Ishikawa (cell line): Measurements from ENCODE around the gene LMAN2.

Source experiments
- CEBPB ChIP-seq: IDR thresholded peaks from 2 replicates; pipeline ENCODE4 v1.6.1; 2012
- CREB1 ChIP-seq: IDR thresholded peaks from 2 replicates; pipeline ENCODE4 v1.6.1; 2012; ENCODE audit warnings: low read depth
- EGR1 ChIP-seq: IDR thresholded peaks from 2 replicates; pipeline ENCODE4 v1.6.1; 2012
- EP300 ChIP-seq: IDR thresholded peaks from 2 replicates; pipeline ENCODE4 v1.6.1; 2012; ENCODE audit warnings: borderline replicate concordance
- FOXM1 ChIP-seq: IDR thresholded peaks from 2 replicates; pipeline ENCODE4 v1.6.1; 2012; ENCODE audit warnings: low read depth, borderline replicate concordance
- MAX ChIP-seq: IDR thresholded peaks from 2 replicates; pipeline ENCODE4 v1.6.1; 2012
- NFIC ChIP-seq: IDR thresholded peaks from 2 replicates; pipeline ENCODE4 v1.6.1; 2012
- RAD21 ChIP-seq: IDR thresholded peaks from 2 replicates; pipeline ENCODE4 v1.6.1; 2012; ENCODE audit warnings: low read depth
- REST ChIP-seq: IDR thresholded peaks from 2 replicates; pipeline ENCODE4 v1.6.1; 2012; ENCODE audit warnings: low read depth, mild to moderate bottlenecking
- TAF1 ChIP-seq: IDR thresholded peaks from 2 replicates; pipeline ENCODE4 v1.6.1; 2012; ENCODE audit warnings: low read depth, mild to moderate bottlenecking
- TCF12 ChIP-seq: IDR thresholded peaks from 2 replicates; pipeline ENCODE4 v1.6.1; 2012; ENCODE audit warnings: low read depth
- TEAD4 ChIP-seq: IDR thresholded peaks from 2 replicates; pipeline ENCODE4 v1.6.1; 2012
- USF1 ChIP-seq: IDR thresholded peaks from 2 replicates; pipeline ENCODE4 v1.6.1; 2012
- YY1 ChIP-seq: IDR thresholded peaks from 2 replicates; pipeline ENCODE4 v1.6.1; 2012; ENCODE audit warnings: low read depth
- ZBTB7A ChIP-seq: IDR thresholded peaks from 2 replicates; pipeline ENCODE4 v1.6.1; 2012; ENCODE audit warnings: low read depth

Gene LMAN2

GRCh38 chr5:177378884-177379883 lies 27.7 kb upstream of the LMAN2 start:
- TF ChIP-seq NFIC (no peak), CEBPB (no peak), FOXM1 (no peak), TCF12 (no peak), REST (no peak), YY1 (no peak), ZBTB7A (no peak)

- TF ChIP-seq REST (no peak), CEBPB (no peak), TEAD4 (no peak), EGR1 (no peak), TAF1 (no peak), YY1 (no peak), USF1 (no peak)
These were observed 26.6 kb upstream of the LMAN2 start for GRCh38 chr5:177377851-177378776.

- TF ChIP-seq CREB1 = no peak
- TF ChIP-seq CEBPB = no peak
- no peak for TF ChIP-seq MAX
- no peak for TF ChIP-seq EGR1
- no peak for TF ChIP-seq NFIC
- no peak for TF ChIP-seq ZBTB7A
- no peak for TF ChIP-seq USF1
- TF ChIP-seq TAF1 = no peak
These were observed 24.6 kb upstream of the LMAN2 start for GRCh38 chr5:177376107-177376506.

GRCh38 chr5:177374211-177374610 lies 22.7 kb upstream of the LMAN2 start:
- TF ChIP-seq EGR1 (no peak), CEBPB (no peak), USF1 (no peak)

GRCh38 chr5:177373806-177374205 lies 22.3 kb upstream of the LMAN2 start:
- TF ChIP-seq MAX (peak; percentile 94), USF1 (no peak)

- TF ChIP-seq TCF12 = no peak
- no peak for TF ChIP-seq CREB1
- no peak for TF ChIP-seq EGR1
- TF ChIP-seq NFIC = no peak
- no peak for TF ChIP-seq TAF1
- TF ChIP-seq YY1 = no peak
- TF ChIP-seq USF1 = no peak
- TF ChIP-seq MAX = no peak
- TF ChIP-seq REST = no peak
- TF ChIP-seq TEAD4 = no peak
- no peak for TF ChIP-seq FOXM1
- TF ChIP-seq CEBPB = no peak
- TF ChIP-seq EP300 = no peak
- no peak for TF ChIP-seq RAD21
- no peak for TF ChIP-seq ZBTB7A
These were observed 21.4 kb upstream of the LMAN2 start for GRCh38 chr5:177372910-177373309.
